ENCODE measurements around the gene OR52E5.

OR52E5 gene

GRCh38 chr11:5937868-5938602 is 45.0 kb downstream of the OR52E5 start:
- no peak for DNase-seq

- no peak for DNase-seq
These were observed 45.6 kb downstream of the OR52E5 start for GRCh38 chr11:5938603-5938965.

- no peak for DNase-seq
These were observed 47.7 kb downstream of the OR52E5 start for GRCh38 chr11:5940748-5941147.

GRCh38 chr11:5941951-5942350 is 48.9 kb downstream of the OR52E5 start, which contains the start of gene OR56A3:
OR56A3 (plus strand) TSS chr11:5942251; CDS start chr11:5947347, 5,096 bp downstream.
- DNase-seq, result no peak

Measured in inflammatory macrophage treated with lipopolysaccharide for 1 hour (primary cell).